Stimulated activated CD4-positive, alpha-beta T cell treated with anti-CD3 and anti-CD28 coated beads, Interleukin-12 subunit alpha, Interleukin-12 subunit beta, amount 100 ng/mL, for 4 hours (primary cell): Measurements from ENCODE around the gene LCN2.

Experiments
- DNase-seq: peaks from one replicate; pipeline ENCODE4 v3.0.0-alpha.2; 2020

Gene LCN2

DNA sequence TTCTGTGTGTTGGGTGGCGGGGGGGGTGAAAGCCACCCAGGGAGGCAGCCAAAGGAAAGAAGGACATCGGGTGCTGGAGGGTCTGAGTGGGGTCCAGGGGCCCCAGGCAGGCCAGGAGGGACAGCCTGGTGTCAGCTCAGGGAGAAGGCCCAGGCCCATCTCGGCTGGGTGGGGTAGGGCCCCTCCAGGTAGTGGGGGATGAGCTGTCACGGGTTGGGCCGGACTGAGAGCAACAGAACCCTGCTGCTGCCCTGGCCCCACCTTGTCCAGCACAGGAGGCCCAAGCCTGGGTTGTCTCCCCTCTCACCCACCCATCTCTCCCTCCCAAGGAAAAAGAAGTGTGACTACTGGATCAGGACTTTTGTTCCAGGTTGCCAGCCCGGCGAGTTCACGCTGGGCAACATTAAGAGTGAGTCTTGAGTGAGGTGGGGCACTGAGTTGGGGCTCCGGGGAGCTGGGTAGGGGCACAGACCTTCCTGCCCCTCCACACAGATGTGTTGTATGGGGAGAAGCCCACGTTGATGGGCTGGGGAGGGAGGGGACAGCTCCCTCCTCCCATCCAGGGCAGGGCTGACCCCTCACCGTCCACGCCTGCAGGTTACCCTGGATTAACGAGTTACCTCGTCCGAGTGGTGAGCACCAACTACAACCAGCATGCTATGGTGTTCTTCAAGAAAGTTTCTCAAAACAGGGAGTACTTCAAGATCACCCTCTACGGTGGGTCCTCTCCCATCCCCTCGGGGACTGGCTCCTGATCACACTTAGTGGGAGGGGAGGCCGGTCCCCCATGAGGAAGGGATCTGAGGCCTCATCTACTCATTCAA, 2.3 kb downstream of the LCN2 start:
- DNase-seq: no peak

DNA sequence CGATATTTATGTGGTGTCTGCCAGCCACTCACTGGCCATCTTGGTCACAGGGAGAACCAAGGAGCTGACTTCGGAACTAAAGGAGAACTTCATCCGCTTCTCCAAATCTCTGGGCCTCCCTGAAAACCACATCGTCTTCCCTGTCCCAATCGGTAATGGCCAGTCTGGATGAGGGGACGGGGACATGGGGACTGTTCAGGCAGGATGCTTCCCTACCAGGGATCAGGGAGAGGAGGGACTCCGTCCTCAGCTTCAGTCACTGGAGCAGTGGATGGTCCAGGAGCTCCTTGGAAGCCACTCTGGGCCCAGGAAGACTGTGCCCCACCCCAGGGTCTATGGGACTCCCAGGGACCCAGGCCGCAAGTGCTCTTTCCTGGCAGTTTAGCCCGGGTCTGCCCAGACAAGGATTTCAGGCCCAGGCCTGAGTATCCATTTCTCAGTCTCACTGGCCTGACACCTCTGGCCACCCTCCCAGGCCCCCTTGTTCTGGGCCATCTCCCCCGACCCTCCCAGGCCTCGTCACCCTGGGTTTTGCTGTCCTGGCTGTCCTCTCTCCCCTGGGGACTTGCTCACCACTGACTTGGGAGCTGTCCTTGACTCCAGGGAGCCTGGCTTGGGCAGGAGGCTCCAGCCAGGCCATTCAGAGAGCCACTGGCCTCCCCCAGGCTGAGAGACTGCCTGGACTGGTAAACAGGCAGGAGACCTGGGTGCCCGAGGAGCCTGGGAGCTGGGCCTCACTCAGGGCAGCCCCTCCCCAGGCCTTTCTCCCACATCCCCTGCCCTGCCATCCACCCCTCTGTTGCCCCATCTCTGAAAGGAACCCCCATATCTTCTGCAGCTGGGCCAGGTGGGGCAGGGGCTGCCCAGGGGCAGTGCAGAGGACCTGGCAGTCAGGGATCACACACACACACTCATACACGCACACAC, 3.1 kb downstream of the LCN2 start:
- no peak for DNase-seq

DNA sequence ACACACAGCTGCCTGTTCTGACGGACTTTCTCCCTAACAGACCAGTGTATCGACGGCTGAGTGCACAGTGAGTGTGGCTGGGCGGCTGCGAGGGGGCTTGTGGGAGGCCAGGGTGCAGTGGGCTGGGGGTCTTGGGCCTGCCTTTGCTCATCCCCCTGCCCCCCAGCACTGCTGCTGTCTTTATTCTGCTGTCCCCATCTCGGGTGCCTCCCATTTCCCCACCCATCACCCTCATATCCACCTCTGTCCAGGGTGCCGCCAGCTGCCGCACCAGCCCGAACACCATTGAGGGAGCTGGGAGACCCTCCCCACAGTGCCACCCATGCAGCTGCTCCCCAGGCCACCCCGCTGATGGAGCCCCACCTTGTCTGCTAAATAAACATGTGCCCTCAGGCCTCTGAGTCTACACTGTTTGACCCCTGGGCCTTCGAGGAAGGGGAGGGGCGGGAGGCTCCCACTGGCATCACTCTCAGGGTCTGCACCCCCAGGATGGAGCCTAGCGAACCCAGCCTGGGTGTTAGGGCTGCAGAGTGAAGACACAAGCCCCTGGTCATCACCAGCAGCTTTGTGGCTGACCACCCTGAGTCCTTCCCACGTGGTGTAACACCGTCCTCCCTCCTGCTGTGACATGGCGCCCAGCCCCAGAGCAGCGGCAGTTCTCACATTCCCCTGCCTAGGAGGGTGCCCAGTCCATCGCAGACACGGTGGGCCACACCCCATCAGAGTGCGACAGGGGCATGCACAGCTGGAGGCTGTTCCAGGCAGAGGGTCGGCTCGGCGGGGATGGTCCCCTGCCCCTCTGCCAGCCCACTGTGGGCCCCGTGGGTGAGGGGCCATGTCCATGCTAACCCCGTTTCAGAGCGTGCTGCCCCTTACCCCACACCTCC, 4.0 kb downstream of the LCN2 start:
- DNase-seq: no peak

DNA sequence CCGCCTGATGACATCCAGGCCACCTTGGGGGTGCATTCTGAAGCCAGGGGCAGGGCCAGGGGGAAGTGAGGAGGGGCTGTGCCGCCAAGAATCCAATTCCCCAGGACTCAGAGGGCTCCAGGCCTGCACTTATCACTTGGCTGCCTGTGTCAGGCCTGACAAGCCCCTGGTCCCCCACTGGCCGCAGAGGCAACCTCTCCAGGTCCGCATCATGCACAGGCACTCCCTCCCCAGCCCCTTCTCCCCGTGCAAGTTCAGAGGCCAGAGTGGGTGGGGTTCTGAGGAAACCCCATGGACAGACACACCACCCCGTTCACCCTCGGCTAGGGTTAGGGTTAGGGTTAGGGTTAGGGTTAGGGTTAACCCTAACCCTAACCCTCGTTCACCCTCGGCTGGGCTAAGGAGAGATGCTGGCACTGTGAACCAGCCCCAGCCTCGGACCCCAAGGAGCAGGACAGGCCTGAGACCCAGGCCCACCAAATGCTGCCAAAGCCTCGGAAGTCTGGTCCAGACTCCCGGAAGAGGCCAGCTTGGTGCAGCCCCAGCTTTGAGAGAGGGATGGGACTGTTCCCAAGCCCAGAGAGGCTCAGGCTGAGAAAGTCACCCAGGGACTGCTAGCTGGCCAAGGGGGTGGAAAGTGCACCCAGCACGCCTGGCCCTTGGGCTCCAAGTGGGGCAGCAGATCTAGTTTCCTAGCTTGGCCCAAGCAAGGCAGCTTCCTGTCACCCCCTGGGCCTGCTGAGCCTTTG, 4.9 kb downstream of the LCN2 start:
- no peak for DNase-seq

DNA sequence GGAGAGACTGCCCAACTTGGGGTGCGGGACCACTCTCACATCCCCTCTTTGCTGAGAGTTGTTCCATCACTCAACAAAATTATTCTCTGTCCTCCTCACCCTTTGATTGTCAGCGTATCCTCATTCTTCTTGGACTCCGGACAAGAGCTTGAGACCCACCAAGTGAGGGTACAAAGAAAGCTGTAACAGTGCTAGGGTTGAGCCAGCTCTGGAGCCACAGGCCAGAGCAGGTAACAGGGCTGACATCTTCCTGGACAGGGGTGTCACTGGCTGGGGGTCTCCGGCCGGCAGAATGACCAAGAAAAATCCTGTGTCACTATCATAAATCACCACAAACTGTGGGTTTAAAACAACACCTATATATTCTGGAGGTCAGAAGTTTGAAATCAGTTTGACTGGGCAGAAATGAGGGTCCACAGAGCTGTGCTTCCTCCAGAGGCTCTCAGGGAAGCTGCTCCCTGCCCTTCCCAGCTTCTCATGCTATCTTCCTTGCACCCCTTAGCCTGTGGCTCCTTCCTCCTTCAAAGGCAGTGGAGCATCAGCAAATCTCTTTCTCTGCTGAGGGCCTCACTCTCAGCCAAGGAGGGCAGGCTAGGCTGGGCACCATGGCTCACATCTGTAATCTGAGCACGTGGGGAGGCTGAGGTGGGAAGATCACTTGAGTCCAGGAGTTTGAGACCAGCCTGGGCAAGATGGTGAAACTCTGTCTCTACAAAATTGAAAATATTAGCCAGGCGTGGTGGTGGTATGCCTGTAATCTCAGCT, 6.7 kb downstream of the LCN2 start:
- no peak for DNase-seq

DNA sequence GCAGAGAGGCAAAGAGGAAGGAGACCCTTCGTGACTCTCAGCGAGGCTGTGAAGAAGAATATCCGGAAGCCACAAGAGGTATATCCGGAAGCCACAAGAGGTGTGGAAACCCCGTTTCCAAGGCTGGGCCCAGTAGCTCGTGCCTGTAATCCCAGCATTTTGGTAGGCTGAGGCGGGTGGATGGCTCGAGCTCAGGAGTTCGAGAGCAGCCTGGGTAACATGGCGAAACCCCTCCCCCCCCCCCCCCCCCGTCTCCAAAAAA, 10.2 kb downstream of the LCN2 start:
- peak; percentile 16 for DNase-seq

DNA sequence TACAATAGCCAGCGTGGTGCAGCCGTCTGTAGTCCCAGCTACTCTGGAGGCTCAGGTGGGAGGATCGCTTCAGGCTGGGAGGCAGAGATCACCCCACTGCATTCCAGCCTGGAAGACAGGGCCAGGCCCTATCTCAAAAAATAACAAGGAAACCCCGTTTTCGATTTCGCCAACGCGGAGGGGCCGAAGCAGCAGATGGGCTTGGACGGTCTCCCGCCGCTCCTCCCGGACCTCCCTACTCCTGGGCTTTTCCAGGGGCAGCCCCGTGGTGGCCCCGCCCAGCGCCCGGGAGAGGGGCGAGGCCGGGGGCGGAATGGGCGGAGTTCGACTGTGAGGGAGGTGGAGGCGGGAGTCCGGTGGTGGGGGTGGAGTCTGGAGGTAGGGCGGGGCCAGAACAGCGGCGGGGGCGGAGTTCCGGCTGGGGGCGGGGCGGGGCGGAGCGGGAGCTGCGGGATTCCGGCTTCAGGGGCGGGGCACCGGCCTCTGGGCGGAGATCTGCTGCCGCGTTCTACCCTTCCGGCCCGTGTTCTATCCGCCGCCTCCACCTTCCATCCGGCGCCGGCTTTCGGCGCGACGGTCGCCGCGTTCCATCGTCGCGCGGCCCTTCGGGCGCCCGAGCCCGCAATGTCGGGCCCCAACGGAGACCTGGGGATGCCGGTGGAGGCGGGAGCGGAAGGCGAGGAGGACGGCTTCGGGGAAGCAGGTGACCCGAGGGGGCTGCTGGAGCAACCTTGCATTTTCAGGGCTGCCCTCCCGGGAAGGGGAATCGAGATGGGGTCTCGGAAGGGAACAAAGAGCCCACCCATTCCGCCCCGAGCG, 10.7 kb downstream of the LCN2 start, which contains the start of gene BBLN:
Gene BBLN, plus strand, starts transcription at position 482 of the 819 bp plus-strand sequence. Its CDS starts 143 bp downstream, at position 625.
- DNase-seq: peak; percentile 96

DNA sequence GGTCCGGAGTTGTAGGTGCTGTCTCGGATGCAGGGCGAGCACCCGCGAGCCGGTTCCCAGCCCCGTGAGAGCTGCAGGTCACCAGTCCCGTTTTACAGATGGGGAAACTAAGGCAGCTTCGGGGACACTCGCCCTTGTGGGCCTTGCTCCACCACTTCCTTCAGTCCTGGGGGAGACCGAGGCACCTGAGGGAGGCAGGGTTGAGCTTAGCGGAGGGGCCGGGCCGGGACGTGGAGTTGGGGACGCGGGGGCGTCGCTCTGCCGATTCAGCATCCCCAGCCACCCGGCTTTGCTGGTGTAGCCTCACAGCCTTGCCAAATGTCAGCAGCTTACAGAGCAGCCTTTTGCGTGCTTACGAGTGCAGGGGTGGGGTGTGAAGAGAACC, 11.3 kb downstream of the LCN2 start:
- peak; percentile 57 for DNase-seq

DNA sequence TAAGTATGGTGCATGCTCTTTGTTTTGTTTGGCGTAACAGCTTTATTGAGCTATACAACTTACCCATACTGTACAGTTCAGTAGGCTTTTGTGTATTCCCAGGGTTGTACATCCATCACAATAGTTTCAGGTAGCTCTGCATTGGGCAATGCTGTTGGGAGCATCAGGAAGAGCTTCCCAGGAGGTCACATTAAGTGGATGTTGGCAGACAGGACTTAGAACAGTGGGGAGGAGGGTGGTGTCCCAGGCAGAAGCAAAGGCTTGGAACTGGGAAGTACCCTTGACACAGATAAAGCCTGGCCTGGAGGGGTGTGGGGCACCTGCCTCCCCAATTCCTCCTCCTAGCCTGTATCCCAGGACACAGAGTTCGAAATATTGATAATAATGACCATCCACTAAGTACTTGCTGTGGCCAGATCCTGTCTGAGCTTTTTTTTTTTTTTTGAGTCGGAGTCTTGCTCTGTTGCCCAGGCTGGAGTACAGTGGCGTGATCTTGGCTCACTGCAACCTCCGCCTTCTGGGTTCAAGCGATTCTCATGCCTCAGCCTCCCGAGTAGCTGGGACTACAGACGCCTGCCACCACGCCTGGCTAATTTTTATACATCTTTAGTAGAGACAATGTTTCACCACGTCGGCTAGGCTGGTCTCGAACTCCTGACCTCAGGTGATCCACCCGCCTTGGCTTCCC, 12.1 kb downstream of the LCN2 start:
- DNase-seq: no peak

DNA sequence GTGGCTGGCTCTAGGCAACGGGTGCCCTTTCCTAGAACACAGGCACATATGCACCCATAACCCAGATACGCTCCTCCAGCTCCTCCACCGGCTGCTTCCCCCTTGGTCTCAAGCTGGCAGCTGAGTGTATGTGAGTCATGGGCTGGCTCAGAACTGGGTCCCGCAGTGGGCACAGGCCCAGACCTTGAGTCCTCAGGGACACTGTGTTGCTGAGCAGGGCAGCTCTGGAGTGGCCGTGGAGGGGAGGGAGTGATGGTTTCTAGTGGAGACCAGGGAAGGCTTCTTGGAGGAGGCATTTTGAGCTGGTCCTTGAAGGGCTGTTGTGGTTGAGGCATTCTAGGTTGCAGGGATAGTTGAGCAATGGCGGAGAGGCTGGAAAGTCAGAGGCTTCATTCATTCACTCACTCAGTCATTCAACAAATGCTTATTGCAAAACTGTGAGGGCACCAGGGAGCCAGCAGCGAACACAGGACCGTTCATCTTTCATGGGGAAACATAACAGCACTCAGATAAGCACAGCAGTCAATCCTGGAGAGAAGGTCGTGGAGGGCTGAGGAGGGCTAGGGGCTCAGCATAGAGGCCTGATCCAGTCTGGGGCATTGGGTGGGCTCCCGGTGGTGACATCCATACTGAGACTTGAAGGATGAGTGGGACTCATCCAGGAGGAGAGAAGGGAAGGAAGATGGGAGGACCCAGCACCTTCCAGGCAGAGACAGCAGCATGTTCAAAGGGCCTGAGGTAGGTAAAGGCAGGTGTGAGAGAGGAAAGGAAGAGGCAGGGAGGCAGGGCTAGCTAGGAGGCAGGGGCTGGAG, 13.2 kb downstream of the LCN2 start:
- DNase-seq: no peak

DNA sequence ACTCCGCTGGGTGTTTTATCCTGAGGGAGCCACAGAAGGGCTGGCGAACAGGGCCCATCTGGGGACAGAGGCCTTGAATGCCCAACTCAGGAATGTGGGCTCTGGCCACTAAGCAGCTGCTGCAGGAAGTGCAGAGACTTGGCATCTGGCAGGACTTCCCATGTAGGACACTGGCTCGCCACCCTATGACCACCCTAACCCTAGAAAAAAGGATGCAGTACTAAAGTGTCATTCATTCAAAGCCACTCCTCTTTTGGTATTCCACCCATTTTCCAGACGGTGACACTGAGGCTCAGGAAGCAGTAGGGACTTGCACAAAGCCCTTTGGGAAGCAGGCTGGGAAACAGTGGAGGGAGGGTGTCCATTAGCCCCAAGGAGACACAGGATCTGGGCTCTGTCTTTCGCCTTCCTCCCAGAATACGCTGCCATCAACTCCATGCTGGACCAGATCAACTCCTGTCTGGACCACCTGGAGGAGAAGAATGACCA, 13.8 kb downstream of the LCN2 start:
- DNase-seq: no peak

DNA sequence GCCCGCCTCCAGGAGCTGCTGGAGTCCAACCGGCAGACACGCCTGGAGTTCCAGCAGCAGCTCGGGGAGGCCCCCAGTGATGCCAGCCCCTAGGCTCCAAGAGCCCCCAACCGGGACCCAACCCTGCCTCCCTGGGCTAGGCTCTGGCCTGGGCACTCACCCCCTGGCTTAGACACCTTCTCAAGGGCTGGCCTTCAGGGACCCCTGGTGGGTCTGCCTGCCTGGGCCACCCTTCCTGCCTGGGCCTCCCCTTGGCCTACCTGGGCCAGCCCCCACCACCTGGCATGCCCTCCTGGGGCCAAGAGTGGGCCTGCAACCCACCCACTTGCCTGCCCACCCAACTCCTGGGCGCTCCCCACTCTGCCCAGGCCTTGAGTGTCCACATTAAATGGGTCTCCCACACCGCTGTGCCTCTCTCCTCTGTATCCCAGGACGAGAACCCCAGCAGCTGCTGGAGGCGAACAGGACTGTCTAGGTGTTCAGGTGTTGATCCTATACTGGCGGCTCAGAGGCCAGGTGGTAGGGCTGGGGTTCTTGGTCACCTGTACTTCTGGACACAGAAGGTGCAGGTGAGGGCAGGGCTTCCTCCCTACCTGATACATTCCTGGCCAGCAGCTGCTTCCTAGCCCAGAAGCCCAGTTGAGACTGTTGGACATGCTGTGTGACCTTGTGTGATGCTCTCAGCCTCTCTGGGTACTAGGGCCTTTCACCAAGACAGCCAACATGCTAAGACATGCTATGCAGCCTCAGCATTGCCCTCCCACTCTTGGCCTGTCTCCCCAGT, 14.5 kb downstream of the LCN2 start:
- DNase-seq: no peak

DNA sequence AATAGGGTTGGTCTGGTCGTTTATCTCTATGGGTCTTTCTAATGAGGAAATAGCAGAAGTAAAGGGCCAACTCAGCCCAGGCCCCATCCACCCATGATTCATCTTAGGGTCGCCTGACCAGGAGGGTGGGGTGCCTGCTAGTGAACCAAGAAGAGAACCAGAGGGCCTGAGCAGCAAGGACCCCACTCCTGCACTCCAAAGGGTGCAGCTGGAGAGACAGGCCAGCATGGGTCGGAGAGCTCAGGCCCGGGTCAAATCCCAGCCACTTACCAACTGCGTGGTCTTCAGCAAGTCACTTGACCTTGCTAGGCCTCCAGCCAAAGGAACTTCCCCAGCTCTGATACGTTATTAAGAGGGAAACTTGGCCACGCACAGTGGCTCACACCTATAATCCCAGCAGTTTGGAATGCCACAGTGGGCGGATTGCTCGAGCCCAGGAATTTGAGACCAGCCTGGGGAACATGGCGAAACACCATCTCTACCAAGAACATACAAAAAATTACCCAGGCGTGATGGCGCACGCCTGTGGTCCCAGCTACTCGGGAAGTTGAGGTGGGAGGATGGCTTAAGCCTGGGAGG, 15.1 kb downstream of the LCN2 start:
- DNase-seq: no peak

DNA sequence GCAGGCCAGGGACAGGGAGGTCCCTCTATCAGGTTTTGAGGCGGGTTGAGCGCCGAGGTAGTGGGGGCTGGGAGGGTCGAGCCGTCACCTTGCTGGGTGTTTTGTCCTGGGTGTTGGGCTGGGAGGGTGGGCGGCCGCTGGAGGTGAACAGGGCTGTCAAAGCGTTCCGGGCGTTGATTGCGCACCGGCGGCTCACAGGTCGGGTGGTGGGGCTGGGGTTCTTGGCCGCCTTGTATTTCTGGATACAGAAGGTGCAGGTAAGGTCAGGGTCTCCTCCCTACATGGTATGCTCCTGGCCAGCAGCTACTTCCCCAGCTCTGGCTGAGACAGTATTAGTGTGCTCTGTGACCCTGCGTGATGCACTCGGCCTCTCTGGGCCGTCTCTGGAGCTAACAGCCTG, 16.9 kb downstream of the LCN2 start:
- DNase-seq: no peak

DNA sequence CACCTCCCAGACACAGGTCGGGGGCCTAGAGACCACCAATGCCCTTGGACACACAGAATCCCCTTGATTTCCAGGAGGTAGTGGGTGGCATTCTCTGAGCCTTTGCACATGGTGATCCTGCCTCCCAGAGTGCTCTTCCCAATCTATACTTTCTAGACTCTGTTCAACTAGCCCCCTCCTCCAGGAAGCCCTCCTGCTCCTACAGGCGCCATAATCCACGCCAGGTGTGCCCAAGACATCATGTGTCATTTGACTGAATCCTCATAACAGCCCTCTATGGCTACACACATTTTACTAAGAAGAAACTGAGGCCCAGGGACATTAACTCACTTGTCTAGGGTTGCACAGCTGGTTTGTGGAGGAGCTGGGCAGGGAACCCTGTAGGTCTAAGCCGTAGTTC, 18.0 kb downstream of the LCN2 start:
- DNase-seq: no peak

DNA sequence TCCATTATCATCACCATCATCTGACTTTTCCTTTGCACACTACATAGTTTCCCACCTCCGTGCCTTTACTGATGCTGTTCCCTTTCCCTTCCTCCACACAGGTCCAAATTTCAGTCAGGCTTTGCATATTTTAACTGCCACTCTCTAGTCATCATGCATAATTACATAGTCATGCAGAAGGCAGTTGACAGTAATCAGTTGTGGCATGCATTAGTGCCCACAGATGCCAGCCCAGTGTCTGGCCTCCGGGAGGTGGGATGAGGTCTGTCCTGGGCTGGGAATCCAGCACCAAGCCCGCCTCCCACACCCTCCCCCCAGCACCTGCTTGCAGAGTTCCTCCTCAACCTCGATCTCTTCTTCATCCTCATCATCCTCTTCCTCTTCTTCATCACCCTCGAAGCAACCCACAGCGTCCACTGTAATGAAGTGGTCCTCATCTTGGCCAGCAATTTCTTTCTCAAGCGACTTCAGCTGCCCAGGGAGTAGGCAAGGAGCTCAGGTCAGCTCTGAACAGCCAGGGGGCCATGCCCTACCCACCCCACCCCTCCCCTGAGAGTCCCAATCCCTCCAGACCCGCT, 19.6 kb downstream of the LCN2 start:
- DNase-seq: no peak

DNA sequence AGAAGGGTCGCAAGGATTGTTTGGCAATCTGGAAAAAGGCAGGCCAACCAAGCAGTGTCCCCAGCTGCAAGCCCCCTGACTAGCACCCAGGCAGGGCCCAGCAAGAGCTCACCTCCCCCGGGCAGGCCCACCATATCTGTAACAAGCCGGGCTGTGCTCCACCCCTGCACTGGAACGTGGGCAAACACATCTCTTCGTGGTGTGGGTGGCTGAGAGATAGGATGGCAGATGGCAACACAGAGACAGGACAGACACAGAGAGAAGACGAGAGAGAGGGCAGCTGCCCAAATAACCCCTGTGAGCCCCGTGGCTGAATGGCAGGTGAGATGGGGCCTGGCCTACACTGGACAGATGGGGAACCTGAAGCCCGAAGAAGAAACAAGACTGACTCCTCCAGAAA, 20.2 kb downstream of the LCN2 start:
- no peak for DNase-seq
